Activated CD4-positive, alpha-beta T cell treated with anti-CD3 and anti-CD28 coated beads, Interleukin-2, Interleukin-6, amounts not matched to agents 100 ng/mL and 50 ng/mL, durations not matched to agents 16 hours and 8 hours (primary cell): ENCODE measurements around the gene ERBB2.
"Not testable (repeated sequence)": the region's sequence is repeated elsewhere in the genome, so short reads cannot be mapped to it uniquely, and the experiment has no call there.

Experiments used
- DNase-seq: peaks from one replicate; pipeline ENCODE4 v3.0.0-alpha.2; 2020

Gene ERBB2

GRCh38 chr17:39730095-39730921, 30.4 kb downstream of the ERBB2 start, which contains the start of gene MIEN1:
TSS of gene MIEN1 (minus strand) at chr17:39730532. CDS start at chr17:39730495, 37 bp downstream.
- DNase-seq = peak; percentile 96

- no peak for DNase-seq
Measured at GRCh38 chr17:39732586-39732985, 32.7 kb downstream of the ERBB2 start.

- DNase-seq = no peak
Measured at GRCh38 chr17:39735882-39736281, 36.0 kb downstream of the ERBB2 start.

GRCh38 chr17:39736319-39737165, 36.7 kb downstream of the ERBB2 start:
- no peak for DNase-seq

- no peak for DNase-seq
Measured at GRCh38 chr17:39737206-39737759, 37.4 kb downstream of the ERBB2 start.

GRCh38 chr17:39737760-39738567, 38.1 kb downstream of the ERBB2 start, which contains the start of gene GRB7:
TSS of gene GRB7 (plus strand) at chr17:39737938. CDS start at chr17:39742302, 4,364 bp downstream.
- DNase-seq = no peak

GRCh38 chr17:39738568-39738901, 38.7 kb downstream of the ERBB2 start:
- DNase-seq = no peak

GRCh38 chr17:39738983-39739884, 39.4 kb downstream of the ERBB2 start:
- DNase-seq = no peak

- no peak for DNase-seq
Measured at GRCh38 chr17:39739885-39740356, 40.1 kb downstream of the ERBB2 start.

GRCh38 chr17:39740357-39741111, 40.7 kb downstream of the ERBB2 start:
- no peak for DNase-seq

- no peak for DNase-seq
Measured at GRCh38 chr17:39742126-39742855, 42.4 kb downstream of the ERBB2 start.

GRCh38 chr17:39742856-39743436, 43.1 kb downstream of the ERBB2 start:
- DNase-seq = no peak

GRCh38 chr17:39744075-39744835, 44.4 kb downstream of the ERBB2 start:
- DNase-seq = no peak

GRCh38 chr17:39744836-39745215, 45.0 kb downstream of the ERBB2 start:
- DNase-seq = no peak

- DNase-seq = no peak
Measured at GRCh38 chr17:39745335-39746144, 45.7 kb downstream of the ERBB2 start.

GRCh38 chr17:39746145-39746461, 46.2 kb downstream of the ERBB2 start:
- DNase-seq = no peak

GRCh38 chr17:39747745-39748144, 47.9 kb downstream of the ERBB2 start:
- DNase-seq = no peak

GRCh38 chr17:39748444-39749034, 48.7 kb downstream of the ERBB2 start:
- not testable (repeated sequence) for DNase-seq
